ENCODE results near the gene MARVELD1.
"Not testable (repeated sequence)": the region's sequence is repeated elsewhere in the genome, so short reads cannot be mapped to it uniquely, and the experiment has no call there.

Gene MARVELD1

DNA sequence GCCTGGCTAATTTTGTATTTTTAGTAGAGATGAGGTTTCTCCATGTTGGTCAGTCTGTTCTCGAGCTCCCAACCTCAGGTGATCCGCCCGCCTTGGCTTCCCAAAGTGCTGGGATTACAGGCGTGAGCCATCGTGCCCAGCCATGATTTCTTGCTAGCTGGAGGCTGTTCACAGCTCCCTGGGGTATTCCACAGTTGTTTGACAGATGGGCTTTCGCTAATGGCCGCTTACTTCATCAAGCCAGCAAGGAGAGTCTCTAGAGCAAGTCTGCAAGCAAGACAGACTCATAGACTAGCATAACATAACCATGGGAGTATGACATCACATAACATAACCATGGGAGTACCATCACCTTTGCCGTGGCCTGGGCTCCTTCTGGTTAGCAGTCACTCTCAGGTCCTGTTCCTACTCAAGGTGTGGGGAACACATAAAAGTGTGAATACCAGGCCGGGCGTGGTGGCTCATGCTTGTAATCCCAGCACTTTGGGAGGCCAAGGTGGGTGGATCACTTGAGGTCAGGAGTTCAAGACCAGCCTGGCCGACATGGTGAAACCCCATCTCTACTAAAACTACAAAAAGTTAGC lies 15.4 kb upstream of the MARVELD1 start:
- DNase-seq = not testable (repeated sequence)

DNA sequence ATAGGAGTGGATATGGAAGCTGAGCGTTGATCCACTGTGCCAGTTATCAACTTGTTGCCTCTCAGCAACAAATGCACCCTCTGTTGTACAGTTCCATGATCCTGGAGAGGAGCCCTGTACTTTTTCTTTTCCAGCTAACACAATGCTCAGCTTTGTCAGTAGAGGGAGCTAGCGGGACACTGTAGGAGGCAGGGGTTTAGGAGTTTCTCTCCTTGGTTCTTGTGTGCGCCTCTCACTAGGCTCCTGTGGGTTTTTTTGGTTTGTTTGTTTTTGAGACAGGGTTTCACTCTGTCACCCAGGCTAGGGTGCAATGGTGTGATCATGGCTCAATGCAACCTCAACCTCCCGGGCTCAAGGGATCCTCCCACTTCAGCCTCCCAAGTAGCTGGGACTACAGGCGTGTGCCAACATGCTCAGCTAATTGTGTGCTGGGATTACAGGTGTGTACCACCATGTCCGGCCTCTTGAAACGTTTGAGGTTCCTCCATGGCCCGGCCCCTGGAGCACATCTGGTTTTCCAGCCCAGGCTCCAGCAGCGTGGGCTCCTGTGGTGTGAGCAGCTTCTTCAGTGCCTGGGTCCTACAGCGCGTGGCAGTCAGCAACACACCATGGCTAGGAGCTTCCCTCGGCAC lies 12.0 kb upstream of the MARVELD1 start:
- peak; percentile 17 for DNase-seq

DNA sequence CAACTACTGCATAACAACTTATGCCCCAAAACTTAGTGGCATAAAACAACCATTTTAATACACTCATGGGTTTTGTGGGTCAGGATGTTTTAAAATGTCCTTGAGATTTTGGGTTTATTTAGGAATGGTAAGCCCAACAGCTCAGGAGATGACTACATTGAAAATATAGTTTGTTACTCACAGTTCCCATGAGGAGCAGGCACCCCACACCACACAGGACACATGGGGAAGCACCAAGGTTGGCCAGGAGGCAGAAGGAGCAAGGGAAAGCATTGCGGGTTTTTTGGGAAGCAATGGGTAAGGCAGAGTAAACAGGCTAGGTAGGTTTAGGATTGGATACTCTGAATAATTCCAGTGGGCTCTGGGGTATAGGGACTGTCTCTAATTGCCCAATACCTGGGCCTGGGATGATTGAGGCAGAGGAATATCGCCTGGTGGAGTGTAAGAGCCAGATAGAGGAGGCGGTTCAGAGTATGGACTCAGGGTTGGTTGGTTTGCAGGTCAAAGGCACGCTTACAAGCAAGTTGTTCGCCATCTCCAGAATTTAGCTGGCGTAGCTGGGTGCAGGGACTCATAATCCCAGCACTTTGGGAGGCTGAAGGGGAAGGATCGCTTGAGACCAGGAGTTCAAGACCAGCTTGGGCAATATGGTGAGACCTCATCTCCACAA lies 10.0 kb upstream of the MARVELD1 start:
- DNase-seq = no peak

DNA sequence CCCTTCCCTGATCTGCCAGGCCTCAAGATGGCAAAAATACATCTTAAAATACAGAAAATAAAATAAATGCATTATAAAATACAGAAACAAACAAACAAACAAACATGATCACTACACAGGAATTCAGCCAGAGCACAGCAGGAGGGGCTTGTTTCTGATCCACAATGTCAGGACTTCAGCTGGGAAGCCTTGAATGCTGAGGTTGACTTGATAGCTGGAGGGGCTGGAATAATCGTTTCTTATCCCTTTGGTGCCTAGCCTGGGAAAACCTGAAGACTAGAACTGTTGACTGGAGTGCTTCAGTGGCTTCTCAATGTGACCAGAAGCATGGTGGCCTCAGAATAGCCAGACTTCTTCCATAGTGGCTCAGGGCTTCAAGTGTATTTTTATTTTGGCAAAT lies 9.2 kb upstream of the MARVELD1 start:
- no peak for DNase-seq

DNA sequence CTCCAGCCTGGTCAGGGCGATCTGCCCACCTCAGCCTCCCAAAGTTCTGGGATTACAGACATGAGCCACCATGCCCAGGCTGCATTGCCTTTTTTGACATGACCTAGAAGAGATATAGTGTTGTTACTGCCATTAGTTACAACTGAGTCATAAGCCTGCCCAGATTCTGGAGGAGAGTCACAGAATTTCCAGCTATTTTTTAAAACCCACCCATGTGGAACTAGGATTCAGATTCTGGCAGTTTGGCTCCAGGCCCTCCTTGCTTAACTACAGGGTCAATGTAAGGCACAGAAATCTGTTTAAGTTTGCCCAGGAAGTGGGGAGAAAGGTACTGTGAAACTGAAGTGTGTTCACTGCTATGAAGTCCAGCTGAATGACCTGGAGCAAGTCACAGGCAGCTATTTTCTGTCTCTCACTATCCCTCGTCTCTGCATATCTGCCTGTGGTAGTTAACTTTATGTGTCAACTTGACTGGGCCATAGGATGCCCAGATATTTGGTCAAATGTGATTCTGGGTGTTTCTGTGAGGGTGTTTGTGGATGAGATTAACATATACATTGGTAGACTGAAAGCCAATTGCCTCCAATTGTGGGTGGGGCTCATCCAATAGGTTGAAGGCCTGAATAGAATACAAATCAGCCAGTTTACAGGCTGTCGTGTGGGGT lies 8.4 kb upstream of the MARVELD1 start:
- no peak for DNase-seq

DNA sequence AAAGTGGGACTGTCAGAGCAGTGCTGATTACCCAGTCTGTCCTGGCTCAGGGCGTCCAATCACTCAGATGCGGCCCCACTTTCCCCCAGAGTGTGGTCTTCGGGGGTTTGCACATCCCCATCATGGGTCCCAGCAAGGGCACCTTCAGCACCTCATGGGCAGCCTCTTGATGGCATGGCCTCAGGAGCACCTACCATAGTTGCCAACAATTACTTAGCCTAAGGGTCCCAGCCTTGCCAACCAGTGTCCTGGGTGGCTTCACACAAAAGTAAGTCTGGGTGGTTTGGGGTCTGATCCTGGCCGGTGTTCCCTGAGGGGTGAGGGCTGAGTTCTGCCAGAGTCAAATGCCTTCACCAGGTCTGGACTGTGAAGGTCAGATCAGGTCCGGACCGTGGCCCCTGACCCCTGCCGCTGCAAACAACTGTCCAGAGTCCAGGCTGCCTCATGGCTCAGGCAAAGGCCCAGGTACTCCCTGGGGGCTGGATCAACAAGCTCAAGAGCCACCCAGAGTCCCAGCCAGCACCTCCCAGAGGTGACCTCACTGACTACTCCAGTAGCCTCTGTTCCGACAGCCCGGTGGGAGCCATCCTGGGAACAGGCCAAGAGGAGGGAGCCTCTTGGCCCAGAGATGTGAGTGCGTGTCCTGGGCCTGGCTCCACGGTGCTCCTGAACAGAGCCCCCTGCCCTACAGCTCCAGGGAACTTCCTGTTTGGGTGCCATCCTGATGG lies 6.2 kb upstream of the MARVELD1 start:
- no peak for DNase-seq

DNA sequence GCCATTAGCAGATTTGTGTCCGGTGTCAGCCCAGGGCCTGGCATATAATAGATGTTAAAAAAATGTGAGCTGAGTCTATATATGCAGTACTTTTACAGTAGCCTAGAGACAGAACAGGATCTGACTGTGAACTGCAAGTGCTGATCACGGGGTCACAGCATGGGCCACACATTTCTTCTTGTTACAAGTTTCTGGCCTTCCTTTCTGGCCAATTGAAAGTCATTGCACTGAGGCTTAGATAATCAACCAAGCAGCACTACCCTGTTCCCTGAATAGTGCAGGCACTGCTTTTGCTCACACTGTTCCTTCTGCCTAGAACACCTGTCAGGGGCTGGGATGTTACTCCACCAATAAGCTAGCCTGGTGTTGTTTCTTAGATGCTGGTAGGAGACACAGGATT lies 5.4 kb upstream of the MARVELD1 start:
- no peak for DNase-seq

DNA sequence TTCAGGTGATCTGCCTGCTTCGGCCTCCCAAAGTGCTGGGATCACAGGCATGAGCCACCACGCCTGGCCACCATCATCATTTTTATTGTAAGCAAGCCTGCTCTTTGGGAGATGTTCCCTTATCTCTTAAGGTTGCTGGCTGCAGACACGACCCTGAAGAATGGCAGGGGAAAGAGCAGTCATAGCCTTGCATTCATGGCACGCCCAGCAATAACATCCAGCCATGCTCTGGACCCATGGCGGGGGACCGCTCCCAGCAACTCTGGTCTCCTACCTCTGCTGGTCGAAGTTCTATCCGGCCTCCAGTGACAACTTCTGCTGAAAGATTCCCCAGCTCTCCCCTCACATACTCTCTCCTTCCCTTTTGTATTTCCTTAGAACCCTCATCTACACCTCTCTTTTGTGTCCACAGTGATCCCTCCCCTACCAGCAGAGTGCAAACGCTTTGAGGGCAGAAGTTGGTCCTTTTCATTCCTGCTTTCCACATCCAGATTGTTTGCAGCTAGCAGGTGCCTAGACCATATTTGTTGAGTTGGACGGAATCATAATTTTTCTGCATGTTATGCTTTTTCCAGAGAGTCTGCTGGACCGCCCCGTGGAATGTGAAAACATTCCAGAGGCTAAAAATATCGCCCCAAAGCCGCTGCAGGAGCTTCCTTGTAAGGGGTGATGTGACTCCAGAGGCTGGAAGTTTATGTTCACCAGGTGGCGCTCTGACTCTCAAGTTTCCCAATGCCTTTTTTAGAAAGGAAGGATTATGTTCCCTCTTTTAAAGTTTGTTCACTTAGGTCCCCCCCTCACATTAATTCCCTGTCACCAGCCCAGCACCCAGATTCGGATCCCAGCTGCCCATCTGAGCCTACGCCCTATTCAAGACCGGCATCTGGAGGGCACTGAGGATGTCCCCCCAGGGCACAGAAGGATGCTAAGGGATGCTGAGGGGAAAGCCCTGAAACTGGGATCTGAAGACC lies 4.3 kb upstream of the MARVELD1 start:
- DNase-seq = peak; percentile 38

DNA sequence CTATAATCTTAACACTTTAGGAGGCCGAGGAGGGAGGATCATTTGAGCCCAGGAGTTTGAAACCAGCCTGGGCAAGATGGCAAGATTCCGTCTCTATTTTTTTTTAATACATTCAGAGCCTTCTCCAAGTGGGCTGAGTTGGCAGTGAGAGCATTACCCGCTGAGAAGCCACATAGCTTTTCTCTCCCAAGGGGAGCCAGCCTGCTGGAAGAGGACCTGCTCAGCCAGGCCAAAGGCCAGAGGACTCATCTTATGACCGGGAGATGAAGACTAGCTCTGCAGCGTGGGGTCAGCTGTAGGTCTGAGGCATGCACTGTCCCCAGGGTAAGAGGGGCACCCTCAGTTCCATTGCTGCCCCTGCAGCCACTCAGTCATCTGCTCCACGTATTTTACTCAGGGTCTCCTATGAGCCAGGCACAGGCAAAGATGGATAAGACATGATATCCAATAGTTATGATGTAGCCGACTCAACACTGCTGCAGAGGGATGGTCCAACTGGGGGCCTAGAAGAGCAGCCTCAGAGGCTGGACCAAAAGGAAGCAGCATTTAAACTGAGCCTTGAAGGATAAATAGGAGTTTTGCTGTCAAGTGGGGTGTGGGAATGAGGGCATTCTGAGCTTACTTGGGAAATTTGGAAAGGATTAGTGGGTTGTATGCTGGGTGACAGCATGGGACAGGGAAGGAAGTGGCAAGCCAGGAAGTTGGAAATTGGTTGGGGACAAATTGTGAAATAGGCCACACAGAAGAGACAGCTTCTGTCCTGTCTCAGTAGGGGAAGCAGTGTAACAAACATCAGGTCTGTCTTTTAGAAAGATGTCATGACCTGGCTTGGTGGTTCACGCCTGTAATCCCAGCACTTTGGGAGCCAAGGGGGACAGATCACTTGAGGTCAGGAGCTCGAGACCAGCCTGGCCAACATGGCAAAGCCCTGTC lies 1.6 kb upstream of the MARVELD1 start:
- no peak for DNase-seq

DNA sequence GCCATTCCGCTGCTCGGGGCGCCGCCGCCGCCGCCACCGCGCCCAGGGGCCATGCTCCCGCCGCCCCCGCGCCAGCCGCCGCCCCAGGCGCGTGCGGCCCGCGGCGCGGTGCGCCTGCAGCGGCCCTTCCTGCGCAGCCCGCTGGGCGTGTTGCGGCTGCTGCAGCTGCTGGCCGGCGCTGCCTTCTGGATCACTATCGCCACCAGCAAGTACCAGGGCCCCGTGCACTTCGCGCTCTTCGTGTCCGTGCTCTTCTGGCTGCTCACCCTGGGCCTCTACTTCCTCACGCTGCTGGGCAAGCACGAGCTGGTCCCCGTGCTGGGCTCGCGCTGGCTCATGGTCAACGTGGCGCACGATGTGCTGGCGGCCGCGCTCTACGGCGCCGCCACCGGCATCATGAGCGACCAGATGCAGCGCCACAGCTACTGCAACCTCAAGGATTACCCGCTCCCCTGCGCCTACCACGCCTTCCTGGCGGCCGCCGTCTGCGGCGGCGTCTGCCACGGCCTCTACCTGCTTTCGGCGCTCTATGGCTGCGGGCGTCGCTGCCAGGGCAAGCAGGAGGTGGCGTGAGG lies 383 bp downstream of the MARVELD1 start:
- DNase-seq = peak; percentile 45

DNA sequence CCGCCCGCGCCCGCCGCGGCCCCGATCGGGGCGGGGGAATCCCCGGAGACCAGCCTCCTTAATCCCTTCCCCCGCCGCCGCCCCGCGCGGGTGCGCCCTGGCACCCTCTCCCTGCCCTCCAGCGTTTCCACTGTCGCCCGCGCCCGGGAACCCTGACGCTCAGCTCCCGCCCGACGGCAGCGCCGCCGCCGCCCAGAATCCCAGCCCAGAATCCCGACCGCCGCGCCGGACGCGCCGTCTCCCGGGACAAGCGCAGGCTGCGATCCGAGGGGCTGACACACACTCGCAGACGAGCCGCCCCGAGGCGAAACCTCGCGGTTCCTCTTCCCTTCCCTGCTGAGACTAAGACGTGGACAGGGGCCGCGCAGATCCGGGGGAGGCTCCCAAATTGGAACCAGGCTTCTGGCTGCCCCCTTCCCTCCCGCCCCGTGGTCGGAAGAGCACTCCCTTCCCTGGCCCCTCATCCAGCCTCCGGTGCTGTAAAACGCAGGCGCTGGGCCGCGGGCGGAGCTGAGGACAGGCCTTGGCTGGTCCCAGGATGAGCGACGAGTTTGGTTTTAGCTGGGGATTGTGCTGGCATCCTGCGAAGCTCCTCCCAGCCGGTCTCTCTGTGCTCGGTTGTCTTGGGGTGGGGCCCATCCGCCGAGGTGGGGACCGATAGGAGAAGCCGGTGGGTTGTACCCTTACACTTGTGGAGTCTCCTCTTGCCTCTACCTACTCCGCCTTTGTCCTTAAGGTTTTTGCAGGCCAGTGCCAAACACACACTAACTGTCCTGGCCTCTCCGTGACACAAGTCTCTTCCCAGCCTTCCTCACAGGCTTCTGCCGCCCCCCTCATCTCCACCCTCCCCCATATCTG lies 1.1 kb downstream of the MARVELD1 start:
- DNase-seq = no peak

DNA sequence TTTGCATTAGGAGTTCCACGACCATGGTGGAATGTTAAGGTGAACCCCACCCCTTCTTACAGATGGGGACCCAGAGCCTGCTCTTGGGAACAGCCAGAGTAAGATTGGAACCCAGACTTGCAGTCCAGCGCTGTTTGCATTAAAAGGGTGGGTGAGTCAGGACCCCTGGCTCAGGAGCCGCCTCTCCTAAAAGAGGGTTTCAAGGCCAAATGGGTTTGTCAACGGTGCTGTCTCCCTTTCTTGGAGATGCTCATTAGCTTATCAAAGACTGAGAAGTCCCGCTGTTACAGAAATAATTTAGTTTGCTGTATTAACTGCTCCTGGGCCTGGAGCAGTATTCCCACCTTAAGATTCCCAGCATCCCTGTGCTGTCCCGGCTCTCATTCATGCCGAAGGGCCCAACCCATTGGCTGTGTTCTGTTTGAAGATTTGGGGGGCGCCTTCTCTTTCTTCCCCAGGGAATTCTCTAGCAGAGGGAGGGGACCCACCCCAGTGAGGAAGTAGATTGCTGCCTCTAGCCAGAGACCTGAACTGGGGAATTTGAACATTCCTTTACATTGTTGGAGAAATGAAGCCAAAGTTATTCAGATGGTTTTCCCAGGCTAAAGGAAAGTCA lies 1.8 kb downstream of the MARVELD1 start:
- DNase-seq = no peak

DNA sequence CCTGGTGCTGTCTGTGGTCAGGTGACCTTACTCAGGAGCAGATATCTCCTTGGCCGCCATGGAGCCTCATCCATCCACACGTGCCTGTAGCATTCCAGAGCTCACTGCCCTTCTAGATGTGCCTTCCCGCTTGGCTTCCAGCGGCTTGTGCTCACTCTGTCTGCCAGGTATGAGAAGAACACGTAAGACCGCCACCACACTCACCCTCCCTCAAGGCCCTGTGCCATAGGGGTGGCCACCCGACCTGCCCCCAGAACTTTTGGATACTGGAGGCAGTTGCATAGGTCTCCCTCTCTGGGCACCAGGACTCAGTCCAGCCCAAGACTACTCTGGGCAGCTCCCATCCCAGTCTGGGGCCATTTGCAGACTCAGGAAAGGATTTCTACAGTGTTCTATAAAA lies 4.1 kb downstream of the MARVELD1 start:
- no peak for DNase-seq

DNA sequence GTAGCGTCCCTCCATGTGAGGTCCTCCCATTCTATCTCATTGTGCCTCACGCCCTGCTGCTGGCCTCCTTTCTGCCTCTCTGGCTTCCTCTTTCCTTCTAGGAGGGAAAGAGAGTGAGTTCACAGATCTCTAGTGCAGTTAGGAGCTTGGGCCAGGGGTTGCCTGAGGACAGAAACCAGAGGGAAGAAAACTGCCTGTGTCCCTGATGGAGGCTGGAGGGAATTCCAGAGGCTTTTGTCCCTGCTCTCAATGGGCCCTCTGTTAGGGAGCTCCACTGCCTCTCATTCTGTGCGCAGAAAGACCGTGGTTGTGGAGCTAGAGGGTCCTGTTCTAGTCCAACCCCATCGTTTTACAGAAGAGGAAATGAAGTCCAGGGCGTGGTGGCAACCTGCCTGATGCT lies 4.6 kb downstream of the MARVELD1 start:
- DNase-seq = no peak

DNA sequence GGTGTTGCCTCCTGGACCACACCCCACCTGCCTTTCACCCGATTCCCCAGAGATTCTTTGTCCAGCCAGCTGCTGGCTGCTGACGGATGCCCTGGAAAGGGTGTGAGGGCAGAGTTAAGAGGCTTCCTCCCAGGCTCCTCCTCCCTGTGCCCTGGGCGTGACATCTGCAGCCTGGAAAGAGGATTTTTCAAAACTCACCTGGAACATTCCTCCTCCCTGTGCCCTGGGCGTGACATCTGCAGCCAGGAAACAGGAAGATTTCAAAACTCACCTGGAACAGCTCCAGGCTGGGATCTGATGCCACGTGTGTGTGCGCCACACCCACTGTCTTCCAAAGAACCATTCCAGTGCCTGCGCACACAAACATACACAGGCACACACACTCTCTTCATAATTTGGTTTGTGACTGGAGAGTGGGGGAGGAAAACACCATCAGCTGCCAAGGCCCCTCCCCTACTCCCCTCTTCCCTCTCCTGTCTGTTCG lies 5.2 kb downstream of the MARVELD1 start:
- DNase-seq = no peak

DNA sequence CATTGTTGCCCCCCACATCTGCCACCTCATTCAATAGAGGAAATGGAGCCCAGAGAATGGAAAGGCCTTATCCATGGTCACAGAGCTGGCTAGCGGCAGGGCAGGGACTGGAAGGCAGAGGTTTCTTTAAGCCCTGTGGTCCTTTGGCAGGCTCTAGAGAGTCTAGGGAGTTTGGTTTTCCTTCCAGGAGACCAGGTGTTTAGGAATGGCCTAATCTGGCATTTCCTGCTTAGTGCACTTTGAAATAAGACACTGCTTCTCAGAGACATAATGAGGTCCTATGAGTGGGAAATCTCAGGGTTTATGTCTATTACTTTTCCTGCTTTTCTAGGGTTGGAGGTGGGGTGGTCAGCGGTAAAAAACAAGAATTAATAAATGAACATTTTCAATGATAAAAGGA lies 6.1 kb downstream of the MARVELD1 start:
- no peak for DNase-seq

DNA sequence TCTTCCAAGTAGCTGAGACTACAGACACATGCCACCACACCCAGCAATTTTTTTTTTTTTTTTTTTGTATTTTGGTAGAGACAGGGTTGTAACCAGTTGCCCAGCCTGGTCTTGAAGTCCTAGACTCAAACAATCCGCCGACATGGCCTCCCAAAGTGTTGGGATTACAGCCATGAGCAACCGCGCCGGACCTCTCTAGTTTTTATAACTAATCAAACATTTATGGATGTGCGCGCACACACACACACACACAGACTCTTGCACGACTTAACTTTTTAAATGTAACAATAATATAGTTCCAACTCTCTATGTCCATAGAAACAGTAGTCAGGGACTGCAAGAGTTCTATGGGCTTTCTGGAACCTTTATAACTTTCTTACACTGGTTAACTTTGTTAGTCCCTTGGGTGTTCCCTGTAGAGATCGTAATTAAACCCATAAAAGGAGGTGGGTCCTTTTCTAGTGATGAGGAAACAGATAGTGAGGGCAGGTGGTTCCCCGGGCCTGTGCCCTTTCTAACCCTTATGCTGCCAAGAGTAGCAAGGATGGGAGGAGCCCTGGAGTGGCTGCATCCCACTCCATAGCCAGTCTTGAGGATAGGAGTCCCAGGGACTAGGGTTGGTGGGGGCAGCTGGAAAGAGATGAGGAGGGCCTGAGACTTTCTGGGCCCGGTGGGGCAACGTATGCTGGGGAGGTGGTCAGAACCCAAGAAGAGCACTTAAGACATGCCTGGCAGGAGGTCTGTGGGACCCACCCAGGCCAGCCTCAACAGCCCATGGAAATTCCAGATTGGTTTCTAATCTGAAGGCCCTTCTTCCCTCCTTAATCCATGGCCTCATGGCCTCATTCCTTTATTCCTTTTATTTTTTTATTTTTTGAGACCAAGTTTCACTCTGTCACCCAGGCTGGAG lies 8.6 kb downstream of the MARVELD1 start:
- no peak for DNase-seq

DNA sequence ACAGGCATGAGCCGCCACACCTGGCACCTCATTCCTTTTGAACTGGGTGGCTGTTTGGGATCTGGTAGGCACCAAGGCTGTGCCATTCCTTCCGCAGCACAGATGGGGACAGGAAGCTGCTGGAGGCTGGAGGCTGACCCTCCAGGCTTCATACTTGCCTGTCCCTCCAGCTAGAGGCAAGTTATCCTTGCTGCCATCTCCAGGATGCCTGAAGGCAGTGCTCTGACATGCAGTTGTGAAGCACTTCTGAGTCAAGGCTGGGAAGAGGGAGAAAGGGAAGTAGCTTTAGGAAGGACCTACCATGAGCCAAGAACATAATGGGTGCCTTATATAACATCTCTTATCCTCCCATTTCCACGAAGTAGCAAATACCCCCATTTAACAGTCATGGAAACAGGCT lies 9.5 kb downstream of the MARVELD1 start:
- no peak for DNase-seq
